ENCODE results near the gene FMNL3. TPM values are rescaled to one million over a fixed set of nuclear protein-coding genes. Genes with fewer than 3 reads are reported as not detected.

The FMNL3 gene
- total RNA-seq, 2 donors from 2014 or later: 2.9 to 8.0 TPM

GRCh38 chr12:49645146-49646039, 61.8 kb downstream of the FMNL3 start:
- no peak for DNase-seq
- ATAC-seq: no peak
- intact Hi-C loops (cut with DNase I, micrococcal nuclease): loop anchor here in 1 of 2 donors (5.0 kb wide), 1 partner anchor 62 kb away; the partner anchor contains the start of gene FMNL3

- intact Hi-C loops (cut with DNase I, micrococcal nuclease): loop anchor here in 1 of 2 donors (5.0 kb wide), 1 partner anchor 63 kb away; the partner anchor contains the start of gene FMNL3
- peak; percentile 63 to 85 for DNase-seq
- ATAC-seq: peak; percentile 84
These were observed 62.6 kb downstream of the FMNL3 start for GRCh38 chr12:49644620-49644994.

- intact Hi-C loops (cut with DNase I, micrococcal nuclease): loop anchor here in 1 of 2 donors (5.0 kb wide), 1 partner anchor 63 kb away; the partner anchor contains the start of gene FMNL3
- peak; percentile 9 for ATAC-seq
These were observed 63.1 kb downstream of the FMNL3 start for GRCh38 chr12:49643961-49644619.

GRCh38 chr12:49643135-49643534, 64.1 kb downstream of the FMNL3 start:
- intact Hi-C loops (cut with DNase I, micrococcal nuclease): loop anchor here in 1 of 2 donors (5.0 kb wide), 1 partner anchor 64 kb away; the partner anchor contains the start of gene FMNL3
- no peak for ATAC-seq

More at GRCh38 chr12:49643961-49644619, 63.1 kb downstream of the FMNL3 start:
- no peak for DNase-seq

GRCh38 chr12:49642370-49642802, 64.8 kb downstream of the FMNL3 start:
- DNase-seq: no peak
- intact Hi-C loops (cut with DNase I, micrococcal nuclease): loop anchor here in 1 of 2 donors (5.0 kb wide), 1 partner anchor 65 kb away; the partner anchor contains the start of gene FMNL3

More at GRCh38 chr12:49643135-49643534, 64.1 kb downstream of the FMNL3 start:
- no peak for DNase-seq

GRCh38 chr12:49641748-49642369, 65.3 kb downstream of the FMNL3 start:
- ATAC-seq (no peak), DNase-seq (no peak)
- intact Hi-C loops (cut with DNase I, micrococcal nuclease): loop anchor here in 1 of 2 donors (5.0 kb wide), 1 partner anchor 65 kb away; the partner anchor contains the start of gene FMNL3

More at GRCh38 chr12:49642370-49642802, 64.8 kb downstream of the FMNL3 start:
- ATAC-seq: no peak

GRCh38 chr12:49636979-49637755, 70.0 kb downstream of the FMNL3 start:
- intact Hi-C loops (cut with DNase I, micrococcal nuclease): no loop called here
- DNase-seq (peak; percentile 51 to 55), ATAC-seq (peak; percentile 87)

GRCh38 chr12:49636574-49636973, 70.6 kb downstream of the FMNL3 start:
- intact Hi-C loops (cut with DNase I, micrococcal nuclease): no loop called here
- ATAC-seq (no peak), DNase-seq (no peak)

GRCh38 chr12:49635656-49636055, 71.5 kb downstream of the FMNL3 start:
- intact Hi-C loops (cut with DNase I, micrococcal nuclease): no loop called here
- ATAC-seq (no peak), DNase-seq (no peak)

GRCh38 chr12:49635036-49635435, 72.2 kb downstream of the FMNL3 start:
- DNase-seq (no peak), ATAC-seq (no peak)
- intact Hi-C loops (cut with DNase I, micrococcal nuclease): no loop called here

GRCh38 chr12:49633703-49634345, 73.4 kb downstream of the FMNL3 start:
- ATAC-seq: no peak
- intact Hi-C loops (cut with DNase I, micrococcal nuclease): no loop called here
- no peak for DNase-seq

GRCh38 chr12:49632986-49633702, 74.1 kb downstream of the FMNL3 start:
- no peak for DNase-seq
- ATAC-seq: no peak
- intact Hi-C loops (cut with DNase I, micrococcal nuclease): no loop called here

- intact Hi-C loops (cut with DNase I, micrococcal nuclease): no loop called here
- DNase-seq (no peak), ATAC-seq (no peak)
These were observed 74.8 kb downstream of the FMNL3 start for GRCh38 chr12:49632401-49632800.

GRCh38 chr12:49631336-49631907, 75.8 kb downstream of the FMNL3 start:
- ATAC-seq (no peak), DNase-seq (no peak)
- intact Hi-C loops (cut with DNase I, micrococcal nuclease): no loop called here

- no peak for DNase-seq
- intact Hi-C loops (cut with DNase I, micrococcal nuclease): no loop called here
- no peak for ATAC-seq
These were observed 79.3 kb downstream of the FMNL3 start for GRCh38 chr12:49627752-49628360.

GRCh38 chr12:49626836-49627235, 80.4 kb downstream of the FMNL3 start:
- DNase-seq (no peak), ATAC-seq (no peak)
- intact Hi-C loops (cut with DNase I, micrococcal nuclease): no loop called here

Data from left colon (tissue), 2 donors.